GM19351 (cell line): ENCODE measurements around the gene AHNAK2.
"Not testable (repeated sequence)": the region's sequence is repeated elsewhere in the genome, so short reads cannot be mapped to it uniquely, and the experiment has no call there.

Source experiments
- ATAC-seq: cut with Tn5 transposase; IDR thresholded peaks from one replicate; pipeline ENCODE4 v1.9.1; 2021; ENCODE audit warnings: mild to moderate bottlenecking, moderate library complexity; ENCODE audit not compliant: unreplicated experiment

The AHNAK2 gene

GRCh38 chr14:104903990-104904389, 74.2 kb downstream of the AHNAK2 start:
- no peak for ATAC-seq

GRCh38 chr14:104900639-104901512, 77.3 kb downstream of the AHNAK2 start:
- ATAC-seq: no peak

GRCh38 chr14:104899781-104900180, 78.4 kb downstream of the AHNAK2 start:
- no peak for ATAC-seq

GRCh38 chr14:104898870-104899510, 79.2 kb downstream of the AHNAK2 start:
- no peak for ATAC-seq

GRCh38 chr14:104898195-104898558, 80.0 kb downstream of the AHNAK2 start:
- no peak for ATAC-seq

GRCh38 chr14:104897330-104898194, 80.6 kb downstream of the AHNAK2 start:
- ATAC-seq: no peak

GRCh38 chr14:104895786-104896661, 82.2 kb downstream of the AHNAK2 start:
- ATAC-seq: no peak

- ATAC-seq: no peak
These were observed 82.9 kb downstream of the AHNAK2 start for GRCh38 chr14:104895207-104895785.

GRCh38 chr14:104894331-104895206, 83.6 kb downstream of the AHNAK2 start:
- ATAC-seq: no peak

GRCh38 chr14:104893435-104894207, 84.6 kb downstream of the AHNAK2 start:
- ATAC-seq: no peak

- ATAC-seq: no peak
These were observed 85.4 kb downstream of the AHNAK2 start for GRCh38 chr14:104892531-104893434.

GRCh38 chr14:104891664-104892530, 86.3 kb downstream of the AHNAK2 start:
- no peak for ATAC-seq

- ATAC-seq: no peak
These were observed 87.0 kb downstream of the AHNAK2 start for GRCh38 chr14:104891121-104891551.

- not testable (repeated sequence) for ATAC-seq
These were observed 87.9 kb downstream of the AHNAK2 start for GRCh38 chr14:104890292-104890691.

GRCh38 chr14:104889375-104889757, 88.8 kb downstream of the AHNAK2 start:
- ATAC-seq: no peak
